ENCODE measurements around the gene FLOT1.

- TF ChIP-seq, protein P1, sequence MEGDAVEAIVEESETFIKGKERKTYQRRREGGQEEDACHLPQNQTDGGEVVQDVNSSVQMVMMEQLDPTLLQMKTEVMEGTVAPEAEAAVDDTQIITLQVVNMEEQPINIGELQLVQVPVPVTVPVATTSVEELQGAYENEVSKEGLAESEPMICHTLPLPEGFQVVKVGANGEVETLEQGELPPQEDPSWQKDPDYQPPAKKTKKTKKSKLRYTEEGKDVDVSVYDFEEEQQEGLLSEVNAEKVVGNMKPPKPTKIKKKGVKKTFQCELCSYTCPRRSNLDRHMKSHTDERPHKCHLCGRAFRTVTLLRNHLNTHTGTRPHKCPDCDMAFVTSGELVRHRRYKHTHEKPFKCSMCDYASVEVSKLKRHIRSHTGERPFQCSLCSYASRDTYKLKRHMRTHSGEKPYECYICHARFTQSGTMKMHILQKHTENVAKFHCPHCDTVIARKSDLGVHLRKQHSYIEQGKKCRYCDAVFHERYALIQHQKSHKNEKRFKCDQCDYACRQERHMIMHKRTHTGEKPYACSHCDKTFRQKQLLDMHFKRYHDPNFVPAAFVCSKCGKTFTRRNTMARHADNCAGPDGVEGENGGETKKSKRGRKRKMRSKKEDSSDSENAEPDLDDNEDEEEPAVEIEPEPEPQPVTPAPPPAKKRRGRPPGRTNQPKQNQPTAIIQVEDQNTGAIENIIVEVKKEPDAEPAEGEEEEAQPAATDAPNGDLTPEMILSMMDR (tag by site-specific recombination; IDR thresholded peaks at IDR 0.05): no peak
- TF ChIP-seq GLI4 (tag by site-specific recombination; IDR thresholded peaks at IDR 0.05) (no peak), MZF1 (tag by site-specific recombination; IDR thresholded peaks at IDR 0.05; ENCODE audit: borderline replicate concordance) (no peak)
Measured at GRCh38 chr6:30703011-30703410, 39.5 kb downstream of the FLOT1 start.
